Measurements from ENCODE around the gene ASB2.

The ASB2 gene

DNA sequence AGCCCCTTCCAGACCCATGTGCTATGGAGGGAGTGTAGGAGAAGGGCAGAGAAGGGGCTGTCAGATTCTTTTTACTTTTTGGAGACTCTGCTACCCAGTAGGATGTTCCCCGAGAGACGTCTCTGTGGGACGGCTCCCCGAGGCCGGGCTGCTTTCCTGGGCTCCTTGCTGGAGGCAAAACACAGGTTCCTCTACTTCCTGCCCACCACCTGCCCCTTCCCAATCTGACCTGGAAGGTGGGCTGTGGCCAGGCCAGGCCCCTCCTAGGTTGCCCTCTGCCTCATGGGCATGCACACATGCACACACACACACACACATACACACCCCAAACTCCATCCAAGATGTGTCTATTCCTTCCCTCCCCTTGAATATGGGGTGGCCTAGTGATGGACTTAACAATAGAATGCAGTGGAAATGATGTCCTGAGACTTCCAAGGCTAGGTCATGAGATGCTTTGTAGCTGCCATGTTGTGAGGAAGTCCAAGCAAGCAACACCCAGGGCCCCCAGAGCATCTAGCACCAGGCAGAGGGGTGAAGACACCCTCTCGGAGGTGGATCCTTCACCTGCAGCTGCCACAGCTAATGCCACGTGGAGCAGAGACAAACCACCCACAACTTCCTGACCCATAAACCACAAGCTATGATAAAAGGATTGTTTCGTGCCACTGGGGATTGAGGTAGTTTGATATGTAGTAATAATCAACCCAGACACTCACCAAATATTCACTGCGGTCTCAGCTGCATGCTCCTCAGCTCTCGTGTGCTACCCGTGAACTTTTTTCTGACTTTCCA lies 1.6 kb upstream of the ASB2 start:
- peak; percentile 95 for DNase-seq

DNA sequence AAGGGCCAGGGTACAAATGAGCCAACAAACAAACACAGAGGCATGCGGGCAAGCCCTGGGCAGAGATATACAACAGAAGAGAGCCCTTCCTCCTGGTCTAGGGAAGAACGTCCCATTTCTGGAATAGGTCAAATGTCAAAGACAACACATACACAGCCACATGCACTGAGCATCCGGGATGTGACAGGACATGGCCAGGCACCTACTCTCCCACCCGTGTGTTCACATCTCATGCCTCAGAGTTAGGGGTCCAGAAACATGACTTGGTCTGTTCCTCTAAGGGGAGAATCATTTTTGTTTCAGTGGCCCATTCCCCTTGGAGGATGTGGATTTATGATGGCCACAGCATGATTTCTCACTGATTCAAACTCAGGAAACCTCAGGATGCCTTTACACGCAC lies 801 bp upstream of the ASB2 start:
- DNase-seq, result no peak

DNA sequence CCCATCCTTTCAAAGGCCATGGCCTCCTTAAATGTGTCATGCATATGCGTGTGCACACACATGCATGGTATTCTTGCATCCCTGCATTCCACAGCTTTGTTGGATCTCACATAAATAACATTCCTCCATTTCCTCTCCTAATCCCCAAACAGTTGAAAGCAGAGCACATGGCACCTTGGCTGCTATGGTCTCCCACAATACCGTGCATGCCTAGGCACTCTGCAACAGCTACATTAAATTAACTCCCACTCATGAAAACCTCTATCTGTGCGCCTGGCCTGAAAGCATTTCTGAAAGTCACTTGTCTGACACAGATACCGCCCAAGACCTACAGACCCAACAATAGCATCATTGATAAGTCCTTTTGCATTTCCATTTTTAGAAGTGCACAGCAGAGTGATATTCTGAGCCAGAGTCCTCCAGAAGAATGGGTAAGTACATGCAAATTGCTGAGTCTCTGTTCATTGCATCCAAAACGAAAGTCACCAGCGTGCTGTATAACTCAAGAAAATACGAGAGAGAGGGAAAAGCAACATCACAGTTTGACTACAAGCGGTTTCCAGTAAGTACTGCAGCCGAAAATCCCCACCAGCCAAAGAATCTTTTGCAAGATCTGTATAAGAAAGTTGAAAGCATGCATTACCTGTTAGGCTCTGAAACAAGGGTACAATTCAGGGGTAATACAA lies 436 bp downstream of the ASB2 start:
- DNase-seq, result peak; percentile 87

DNA sequence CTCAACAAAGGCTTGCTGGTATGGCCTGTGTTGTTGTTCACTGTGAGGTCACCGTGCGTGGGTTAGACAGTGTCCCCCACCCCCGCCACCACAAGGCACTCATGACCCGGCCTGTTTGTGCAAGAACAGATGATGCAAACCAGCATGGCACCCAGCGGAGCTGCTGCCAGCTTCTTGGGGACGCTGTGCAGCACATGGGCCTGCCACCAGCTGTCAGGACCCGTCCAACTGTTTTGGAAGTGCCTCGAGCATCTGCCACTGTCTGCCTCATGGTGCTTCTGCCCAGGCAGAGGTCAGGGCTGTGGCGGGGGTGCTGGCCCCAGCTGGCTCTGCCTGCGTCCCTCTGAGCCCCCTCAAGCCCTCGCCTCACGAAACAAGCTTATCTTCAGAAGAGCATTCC lies 1.5 kb downstream of the ASB2 start:
- no peak for DNase-seq

DNA sequence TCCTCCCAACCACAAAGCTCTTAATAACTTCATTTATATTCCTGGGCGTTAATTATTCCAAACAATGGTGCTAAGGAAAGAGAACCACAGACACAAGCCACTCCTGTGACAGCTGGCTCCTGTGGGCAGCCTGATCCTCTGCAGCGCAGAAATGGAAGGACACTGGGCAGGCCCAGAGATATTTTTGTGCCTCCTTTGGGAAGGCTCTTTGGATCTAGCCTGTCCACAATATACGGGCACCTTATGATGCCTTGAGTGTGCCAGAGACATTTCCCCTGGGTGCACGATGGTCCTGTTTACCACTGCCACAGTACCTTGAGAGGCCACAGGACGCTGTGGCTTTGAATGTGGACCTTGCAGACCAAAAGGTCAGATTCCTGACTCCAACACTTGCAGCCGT lies 2.1 kb downstream of the ASB2 start:
- DNase-seq, result no peak

DNA sequence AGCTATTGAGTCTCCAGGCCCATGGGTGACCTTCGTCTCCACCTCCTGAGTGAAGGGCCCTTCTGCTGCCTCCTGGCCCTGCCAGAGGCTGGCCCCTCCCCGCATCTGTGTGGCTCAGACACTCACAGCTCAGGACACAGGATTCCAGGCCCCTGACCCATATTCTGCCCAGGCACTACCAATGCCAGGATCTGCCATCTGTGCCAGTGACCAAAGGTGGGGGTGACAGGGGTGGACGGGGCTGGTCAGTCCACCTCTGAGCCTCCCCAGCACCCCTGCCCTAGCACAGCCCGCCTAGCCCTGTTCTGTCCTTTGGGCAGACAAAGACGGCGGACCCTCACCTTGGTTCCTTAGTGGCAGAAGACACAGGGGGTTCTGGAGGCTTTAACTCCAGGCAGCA lies 2.8 kb downstream of the ASB2 start:
- DNase-seq, result no peak

DNA sequence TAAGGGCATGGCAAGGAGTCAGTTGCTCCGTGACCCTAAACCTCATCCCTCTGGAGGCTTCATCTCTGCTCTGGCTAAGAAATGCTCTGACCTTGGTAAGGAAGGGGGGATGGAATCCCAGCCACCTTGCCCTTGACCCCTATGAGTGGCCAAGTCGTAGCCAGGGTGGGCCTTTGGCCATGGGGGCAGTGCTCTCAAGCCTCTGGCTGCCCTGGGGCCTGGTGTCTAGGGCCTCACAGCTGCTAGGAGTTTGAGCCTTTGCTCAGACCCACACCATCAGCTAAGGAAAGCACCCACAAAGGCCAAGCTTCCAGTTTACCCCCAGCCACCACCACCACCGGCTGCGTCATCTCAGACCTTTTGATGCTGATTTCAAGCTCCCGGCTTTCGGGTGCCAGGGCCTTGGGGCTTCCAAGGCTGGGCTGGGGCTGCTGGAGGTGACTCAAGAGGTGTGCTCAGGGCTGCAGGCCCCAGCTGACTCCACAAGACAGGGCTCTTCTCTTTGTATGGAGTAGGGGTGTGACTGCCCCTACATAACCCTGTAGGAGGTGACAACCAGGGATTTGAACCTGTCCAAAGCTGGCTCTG lies 3.7 kb downstream of the ASB2 start:
- peak; percentile 51 for DNase-seq

DNA sequence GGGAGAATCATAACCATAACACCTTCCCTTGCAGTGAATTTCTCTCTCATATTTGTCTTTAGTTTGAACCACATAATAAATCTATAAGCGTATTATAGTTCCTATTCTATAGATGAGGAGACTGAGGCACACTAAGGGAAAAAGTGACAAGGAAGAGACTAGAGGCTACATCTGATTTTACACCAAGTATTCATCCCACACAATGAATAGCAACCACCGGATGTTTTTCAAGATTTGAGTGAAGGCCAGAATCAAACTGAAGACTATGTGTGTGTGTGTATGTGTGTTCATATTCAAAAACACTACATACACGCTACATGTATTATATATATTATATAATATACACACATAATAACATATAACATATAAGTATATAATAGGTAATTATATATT lies 4.7 kb downstream of the ASB2 start:
- peak; percentile 72 for DNase-seq

DNA sequence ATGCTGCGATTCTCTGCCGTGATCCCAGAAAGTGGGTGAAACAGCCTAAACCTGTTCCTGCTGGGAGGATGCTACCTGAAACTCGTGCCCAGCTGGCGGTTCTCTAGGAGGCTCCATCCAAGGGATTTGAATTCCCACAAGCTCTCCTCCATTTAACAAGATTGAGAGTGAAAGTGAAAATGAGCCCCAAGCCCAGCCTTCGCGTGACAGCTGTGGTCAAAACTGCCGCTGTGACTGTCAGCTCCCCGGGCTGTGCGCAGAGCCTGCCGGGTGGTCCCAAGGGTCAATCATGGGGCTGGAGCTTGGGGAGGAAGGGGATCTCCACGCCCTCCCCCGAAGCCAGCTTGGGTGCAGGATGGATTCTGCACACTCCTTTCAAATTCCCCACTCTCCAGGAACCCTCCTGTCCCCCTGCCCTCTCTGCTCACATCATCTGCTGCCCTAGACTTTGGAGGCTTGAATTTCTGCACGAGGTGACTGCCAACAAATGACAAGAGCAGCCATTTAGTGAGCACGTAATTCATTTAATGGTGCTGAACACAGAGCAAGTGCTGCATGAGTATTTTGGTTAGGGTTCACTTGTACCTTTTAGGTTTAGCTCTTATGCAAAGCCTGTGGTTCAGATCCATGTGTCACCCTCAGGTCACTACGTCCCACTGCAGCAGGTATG lies 5.3 kb downstream of the ASB2 start:
- peak; percentile 86 for DNase-seq

DNA sequence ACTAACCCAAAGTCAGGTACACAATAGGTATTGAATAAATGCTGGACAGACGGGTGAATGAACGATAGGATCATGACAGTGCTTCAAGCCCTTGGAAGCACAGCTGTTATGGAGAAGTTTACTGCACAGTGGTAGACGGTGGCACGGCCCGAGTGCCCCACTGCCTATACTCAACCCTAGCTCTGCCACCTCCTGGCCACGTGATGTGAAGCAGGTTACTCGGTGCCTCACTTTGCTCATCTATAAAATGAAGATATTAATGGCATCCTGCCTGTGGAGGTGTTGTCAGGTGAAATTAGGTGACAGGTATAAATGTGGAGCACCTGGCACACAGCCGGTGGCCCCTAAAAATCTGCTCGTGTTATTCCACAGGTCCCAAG lies 5.8 kb downstream of the ASB2 start:
- DNase-seq, result peak; percentile 75

DNA sequence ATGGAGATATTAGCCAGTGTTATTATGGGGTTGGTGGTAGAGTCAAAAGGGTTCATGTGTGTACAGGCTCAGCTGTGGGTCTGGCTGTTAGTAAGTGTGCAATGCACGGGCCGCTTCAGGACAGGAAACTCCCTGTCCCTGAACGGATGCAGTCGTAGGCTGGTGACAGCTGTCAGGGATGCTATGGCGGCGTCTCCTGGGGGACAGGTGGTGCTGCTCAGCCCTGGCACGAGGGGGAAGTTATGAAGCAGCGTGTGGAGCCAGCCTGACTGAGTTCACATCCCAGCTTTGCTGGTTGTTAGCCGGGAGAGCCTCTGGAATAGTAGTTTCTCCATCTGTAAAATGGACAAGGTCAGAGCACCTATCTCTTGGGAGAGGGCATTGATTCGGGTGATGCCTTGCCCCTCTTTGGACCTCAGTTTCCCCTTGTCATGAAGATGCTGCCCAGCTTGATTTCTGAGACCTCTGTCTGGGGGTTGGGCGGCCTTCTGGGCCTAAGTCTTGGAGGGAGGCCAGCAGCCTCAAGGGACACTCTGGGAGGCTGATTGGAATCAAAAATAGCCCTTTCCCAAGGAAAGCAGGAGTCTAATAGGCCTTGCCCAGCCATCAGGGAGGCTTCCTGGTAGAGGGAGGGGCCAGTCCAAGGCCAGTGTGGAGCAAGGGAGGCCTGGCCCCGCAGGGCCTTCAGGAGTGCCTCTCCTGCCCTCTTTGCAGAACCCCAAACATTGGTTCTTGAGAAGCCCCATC lies 7.1 kb downstream of the ASB2 start:
- DNase-seq, result no peak

DNA sequence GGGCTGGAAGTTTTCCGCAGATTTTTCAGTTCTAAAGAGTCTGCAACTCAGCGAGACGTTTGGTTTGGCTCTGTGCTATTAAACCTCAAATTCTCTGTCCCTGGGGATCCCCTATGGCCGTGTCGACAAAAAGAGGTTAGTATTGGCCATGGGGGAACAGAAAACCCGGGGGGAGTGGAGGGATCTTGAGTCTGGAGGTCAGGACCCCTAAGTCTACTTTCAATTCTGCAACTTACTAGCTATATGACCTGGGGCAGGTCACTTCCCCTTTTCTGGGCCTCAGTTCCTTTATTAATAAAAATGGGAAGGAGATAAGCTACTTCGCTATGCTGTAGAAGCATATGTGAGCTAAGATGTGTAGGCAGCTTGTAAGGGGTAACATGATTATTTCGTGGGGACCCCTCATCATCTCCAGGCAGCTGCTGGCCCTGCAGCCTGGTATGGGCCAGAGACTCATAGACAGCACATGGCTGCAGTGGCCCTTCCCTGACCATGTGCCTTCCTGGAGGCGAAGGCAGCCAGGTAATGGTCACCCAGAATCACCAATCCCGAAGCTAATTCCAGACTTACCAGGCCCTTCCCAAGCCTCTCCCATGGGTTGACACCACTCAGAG lies 8.6 kb downstream of the ASB2 start:
- DNase-seq, result no peak

DNA sequence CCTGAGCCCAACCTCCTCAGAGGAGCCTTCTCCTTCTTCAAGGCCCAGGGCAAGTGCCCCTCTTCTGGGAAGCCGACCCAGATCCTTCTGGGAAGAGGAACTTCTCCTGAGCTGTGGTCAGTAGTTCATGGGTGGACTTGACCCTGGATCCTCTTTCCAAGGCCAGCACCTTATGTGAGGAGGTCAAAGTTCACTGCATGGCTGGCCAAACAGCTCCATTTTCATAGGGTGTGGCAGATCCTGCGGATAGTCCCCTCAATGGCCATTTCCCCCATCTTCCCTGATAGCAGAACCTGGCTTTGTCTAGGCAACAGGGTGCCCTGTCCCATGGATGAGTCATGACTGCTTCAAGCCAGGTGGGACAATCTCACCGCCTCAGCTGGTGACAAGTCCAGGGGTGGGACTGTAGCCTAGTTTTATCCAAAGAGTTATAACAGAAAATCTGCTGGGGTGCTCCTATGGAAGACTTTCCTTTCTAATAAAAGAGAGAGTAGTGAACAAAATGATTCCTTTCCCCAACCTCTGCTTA lies 10.4 kb downstream of the ASB2 start:
- no peak for DNase-seq

DNA sequence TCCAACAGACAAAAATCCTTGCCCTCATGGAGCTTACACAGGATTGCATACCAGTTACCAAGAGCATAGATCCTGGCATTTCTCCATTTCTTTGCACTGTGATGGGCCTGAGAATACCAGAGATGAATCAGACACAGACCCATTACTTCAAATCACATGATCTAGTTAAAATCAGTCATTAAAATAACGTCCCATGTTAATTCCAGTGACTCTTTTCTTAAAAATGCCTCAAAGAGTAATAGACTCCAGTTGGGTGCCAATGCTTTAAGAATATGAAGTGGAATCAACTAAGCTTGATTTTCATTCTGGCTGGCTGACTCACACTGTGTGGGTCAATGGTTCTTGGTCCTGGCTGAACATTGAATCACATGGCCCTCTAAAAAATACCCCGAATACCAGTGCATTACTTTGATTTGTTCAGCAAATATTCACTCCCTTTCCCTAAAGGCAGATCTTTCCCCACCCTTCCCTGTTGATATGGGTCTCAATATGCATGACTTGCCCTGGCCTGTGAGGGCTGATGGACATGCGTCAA lies 11.0 kb downstream of the ASB2 start:
- DNase-seq, result no peak

DNA sequence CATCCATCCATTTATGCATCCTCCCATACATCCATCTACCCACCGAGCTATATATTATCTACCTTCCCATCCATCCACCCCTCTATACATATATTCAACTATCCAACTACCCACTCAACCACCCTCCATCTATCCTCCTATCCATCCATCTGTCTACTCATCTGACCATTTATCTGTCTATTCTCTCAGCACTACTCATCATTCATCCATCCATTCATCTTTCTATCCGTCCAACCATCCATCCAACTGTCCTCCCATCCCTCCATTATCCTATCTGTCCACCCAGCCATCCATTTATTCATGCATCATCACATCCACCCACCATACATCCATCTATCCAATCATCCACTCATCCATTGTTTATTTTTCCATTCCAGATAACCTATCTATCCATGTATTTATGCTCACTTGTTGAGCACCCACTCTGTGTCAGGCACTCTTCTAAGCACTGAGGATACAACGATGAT lies 11.5 kb downstream of the ASB2 start:
- no peak for DNase-seq

DNA sequence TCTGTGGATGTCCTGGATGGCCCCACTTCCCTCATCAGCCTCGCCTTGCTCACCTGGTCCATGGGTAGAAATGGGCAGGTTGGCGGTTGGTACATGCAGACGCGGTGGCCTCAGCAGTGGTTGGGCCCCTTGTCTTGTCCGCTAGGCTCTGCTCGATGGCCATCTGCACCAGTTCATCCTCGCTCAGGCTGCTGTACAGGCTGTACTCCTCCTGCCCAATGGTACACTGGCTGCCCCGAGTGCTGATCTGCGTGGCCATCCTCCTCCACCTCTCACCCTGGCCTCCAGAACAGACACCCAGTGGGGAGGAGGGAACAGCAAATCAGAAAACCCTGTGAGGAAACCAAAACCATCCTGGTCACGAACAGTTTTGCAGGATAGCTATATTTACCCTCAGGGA lies 12.1 kb downstream of the ASB2 start:
- no peak for DNase-seq

DNA sequence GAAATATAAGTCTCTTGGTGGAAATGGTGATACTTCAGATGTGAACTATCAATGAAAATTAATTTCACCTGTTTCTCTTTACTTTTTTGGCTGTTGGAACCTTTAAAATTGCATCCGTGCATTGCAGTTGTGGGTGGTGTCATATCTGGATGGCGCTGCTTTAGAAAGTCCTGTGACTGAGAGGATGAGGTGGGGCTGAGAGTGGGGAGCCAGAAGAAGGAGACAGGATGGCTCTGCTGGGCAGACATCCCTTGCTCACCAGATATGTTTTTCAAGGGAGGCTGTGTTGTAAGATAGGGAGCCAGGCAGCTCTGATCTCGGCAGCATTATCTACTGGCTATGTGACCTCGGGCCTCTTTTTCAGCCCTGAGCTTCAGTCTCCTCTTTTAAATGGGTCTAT lies 12.7 kb downstream of the ASB2 start:
- no peak for DNase-seq

DNA sequence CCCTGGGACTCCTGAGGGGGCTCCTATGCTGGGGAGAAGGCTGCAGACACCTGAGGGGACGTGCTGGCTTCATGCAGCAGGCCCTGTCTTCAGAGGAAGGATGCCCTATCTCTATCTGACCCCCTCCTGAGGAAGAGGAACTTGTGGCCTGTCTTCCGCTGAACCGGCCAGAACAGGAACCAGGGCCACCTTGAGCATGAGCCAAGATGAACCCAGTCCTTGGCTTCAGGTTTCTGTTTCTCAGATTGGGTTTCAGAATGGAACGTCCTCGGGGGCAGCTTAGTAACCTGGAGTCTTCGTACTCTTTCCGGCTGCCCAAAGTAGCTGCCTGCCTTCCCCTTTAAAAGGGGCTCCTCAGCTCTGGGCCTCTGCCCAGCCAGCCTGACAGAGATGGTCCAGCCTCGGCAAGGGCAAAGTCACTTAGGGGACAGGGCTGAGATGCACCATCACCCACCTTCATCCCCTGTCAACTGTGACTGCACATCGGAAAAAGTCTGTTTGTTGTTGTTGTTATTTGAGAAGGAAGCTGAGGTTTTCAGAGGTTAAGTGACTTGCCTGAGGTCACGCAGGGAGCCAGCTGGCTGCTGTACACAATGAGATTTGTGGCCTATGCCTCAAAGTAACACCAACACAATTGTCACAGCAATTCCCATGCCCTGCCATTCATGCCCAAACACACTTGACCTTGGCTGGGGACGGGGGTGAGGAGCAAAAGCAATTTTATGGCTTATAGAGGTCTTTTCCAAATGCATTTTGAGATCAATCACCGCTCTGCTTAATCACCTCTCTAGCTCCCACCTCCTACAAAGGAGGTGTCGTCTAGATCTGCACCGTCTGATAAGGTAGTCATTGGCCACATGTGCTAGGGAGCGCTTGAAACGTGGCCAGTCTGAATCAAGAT lies 13.4 kb downstream of the ASB2 start:
- DNase-seq, result peak; percentile 89

DNA sequence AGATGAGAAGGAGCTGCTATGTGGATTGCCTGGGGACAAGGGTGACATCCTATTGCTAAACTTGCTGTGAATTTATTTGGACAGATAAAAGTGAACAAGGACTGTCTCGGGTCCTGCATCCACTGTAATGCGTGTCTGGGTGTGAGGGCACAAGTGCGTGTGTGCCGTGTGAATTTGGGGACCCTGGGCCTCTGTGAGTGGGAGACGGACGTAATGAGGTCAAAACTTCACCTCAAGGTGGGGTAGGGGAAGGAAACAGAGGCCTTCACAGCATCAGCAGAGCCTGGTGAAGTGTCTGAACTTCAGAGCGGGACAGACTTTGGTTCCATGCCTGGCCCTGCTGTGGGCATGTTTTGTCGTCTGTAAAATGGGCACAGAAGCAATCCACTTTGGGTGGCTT lies 14.8 kb downstream of the ASB2 start:
- no peak for DNase-seq

DNA sequence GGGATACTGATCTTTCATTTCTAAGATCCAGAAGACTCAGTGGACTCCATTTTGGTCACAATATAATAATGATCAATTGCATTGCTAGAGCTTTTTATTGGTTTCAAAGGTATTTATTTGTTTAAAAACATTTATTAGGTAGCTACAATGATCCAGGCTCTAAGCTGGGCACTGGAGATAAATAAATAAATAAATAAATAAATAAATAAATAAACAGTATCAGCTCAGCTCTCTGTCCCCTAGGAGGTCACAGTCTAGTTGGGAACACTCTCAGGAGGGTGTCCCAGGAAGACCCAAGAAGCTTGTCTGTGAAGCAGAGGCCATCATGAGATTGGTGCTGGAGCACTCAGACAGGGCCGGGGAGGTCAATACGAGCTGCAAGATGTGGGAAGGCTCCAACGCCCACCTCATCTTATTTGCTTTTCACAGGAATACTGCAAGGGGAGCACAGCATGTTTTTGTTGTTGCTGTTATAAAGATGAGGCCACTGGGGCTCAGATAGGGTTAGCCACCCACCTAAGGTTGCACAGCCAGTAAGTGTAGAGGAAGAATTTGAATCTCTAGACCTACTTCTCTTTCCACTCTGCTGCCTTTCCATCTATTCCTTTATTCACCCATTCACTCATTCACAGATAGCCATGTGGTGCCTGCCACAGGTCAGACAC lies 15.5 kb downstream of the ASB2 start:
- no peak for DNase-seq
